ENCODE data around the gene ZFAND4.

ZFAND4 gene

DNA sequence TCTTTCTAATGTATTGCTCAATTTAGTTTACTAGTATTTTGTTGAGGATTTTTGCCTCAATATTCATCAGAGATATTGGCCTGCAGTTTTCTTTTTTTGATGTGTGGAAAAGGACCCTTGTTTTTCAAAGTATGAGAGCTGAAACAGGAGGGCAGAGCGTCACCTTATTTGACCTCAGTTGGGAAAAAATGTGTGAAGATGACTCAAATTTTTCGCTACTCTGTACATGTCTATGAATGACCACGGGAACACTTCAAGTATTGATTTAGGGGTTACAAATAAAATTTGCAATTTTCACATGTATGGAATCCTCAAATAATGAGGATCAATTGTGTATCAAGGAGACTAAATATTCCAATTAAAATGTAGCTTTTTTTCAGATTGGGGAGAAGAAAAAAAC is 103.1 kb downstream of the ZFAND4 start:
- DNase-seq (ENCODE audit: low read depth), result no peak
- TF ChIP-seq, protein P1, sequence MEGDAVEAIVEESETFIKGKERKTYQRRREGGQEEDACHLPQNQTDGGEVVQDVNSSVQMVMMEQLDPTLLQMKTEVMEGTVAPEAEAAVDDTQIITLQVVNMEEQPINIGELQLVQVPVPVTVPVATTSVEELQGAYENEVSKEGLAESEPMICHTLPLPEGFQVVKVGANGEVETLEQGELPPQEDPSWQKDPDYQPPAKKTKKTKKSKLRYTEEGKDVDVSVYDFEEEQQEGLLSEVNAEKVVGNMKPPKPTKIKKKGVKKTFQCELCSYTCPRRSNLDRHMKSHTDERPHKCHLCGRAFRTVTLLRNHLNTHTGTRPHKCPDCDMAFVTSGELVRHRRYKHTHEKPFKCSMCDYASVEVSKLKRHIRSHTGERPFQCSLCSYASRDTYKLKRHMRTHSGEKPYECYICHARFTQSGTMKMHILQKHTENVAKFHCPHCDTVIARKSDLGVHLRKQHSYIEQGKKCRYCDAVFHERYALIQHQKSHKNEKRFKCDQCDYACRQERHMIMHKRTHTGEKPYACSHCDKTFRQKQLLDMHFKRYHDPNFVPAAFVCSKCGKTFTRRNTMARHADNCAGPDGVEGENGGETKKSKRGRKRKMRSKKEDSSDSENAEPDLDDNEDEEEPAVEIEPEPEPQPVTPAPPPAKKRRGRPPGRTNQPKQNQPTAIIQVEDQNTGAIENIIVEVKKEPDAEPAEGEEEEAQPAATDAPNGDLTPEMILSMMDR (conservative IDR thresholded peaks at IDR 0.05; ENCODE audit: low read depth, low read length), result no peak

GRCh38 chr10:45566415-45566814 is 106.2 kb downstream of the ZFAND4 start:
- H3K4me3 ChIP-seq (ENCODE audit: low read depth, low read length), result no peak overlapping the region
- TF ChIP-seq, protein P1 (conservative IDR thresholded peaks at IDR 0.05; ENCODE audit: low read depth, low read length), result no peak

More for the DNA sequence above, 103.1 kb downstream of the ZFAND4 start:
- H3K4me3 ChIP-seq (ENCODE audit: low read depth, low read length), result no peak overlapping the region

More at GRCh38 chr10:45566415-45566814, 106.2 kb downstream of the ZFAND4 start:
- DNase-seq (ENCODE audit: low read depth), result no peak

All from choroid plexus epithelial cell (primary cell).